ENCODE results near the gene JARID2. TPM values are rescaled to one million over a fixed set of nuclear protein-coding genes. Genes with fewer than 3 reads are reported as not detected.

The JARID2 gene
- total RNA-seq, 2 experiments from 2014 or later: 27.5 to 27.6 TPM

DNA sequence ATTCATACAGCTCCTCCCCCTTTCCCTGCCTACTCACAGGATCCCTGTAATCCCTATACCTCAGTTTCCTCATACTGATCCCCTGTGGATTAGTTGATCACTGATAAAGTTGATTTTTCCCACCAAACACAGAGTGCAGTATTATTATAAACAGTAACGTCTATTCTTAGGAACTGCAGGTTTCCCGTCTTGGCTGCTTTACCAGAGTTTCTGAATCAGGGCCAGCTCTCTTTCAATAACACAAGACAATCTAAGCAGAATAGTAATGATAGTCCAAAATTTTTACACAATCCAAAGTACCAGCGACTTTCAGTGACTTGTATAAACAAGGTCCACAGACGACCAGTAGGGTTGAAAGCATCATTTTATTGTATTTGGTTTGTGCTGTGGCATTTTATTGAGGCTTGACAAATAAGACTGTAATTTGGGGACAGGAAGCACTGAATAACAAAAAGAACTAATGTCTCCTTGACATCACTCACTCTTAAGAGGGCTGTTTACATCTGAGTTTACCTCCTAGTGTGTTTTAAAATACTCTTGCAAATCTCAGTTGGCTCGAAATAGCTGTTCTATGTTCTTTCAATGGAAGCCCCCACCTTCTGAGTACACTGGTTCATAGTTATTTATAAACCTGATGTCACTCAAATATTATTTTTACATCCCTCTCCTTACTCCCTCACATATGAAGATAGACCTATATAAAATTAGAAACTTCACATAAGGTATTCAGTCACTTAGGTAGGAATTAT lies 6.1 kb upstream of the JARID2 start:
- H3K36me3 Mint-ChIP-seq (ENCODE audit: low read depth): no peaks in the 10 kb centered on the region
- H3K27me3 Mint-ChIP-seq: no peaks in the 10 kb centered on the region
- POLR2A ChIA-PET: no interaction called here
- H3K9me3 Mint-ChIP-seq: no peaks in the 10 kb centered on the region
- CTCF ChIA-PET: interaction anchor here (0.8 kb wide), 1 partner anchor 1028 kb away, joined by 4 read pairs; no protein-coding TSS in a partner anchor
- no peak overlapping the region for H3K27ac Mint-ChIP-seq
- H3K4me1 Mint-ChIP-seq: peaks cover 7% of the 10 kb centered on the region
- no peak overlapping the region for H3K4me3 Mint-ChIP-seq
- DNase-seq: no peak

DNA sequence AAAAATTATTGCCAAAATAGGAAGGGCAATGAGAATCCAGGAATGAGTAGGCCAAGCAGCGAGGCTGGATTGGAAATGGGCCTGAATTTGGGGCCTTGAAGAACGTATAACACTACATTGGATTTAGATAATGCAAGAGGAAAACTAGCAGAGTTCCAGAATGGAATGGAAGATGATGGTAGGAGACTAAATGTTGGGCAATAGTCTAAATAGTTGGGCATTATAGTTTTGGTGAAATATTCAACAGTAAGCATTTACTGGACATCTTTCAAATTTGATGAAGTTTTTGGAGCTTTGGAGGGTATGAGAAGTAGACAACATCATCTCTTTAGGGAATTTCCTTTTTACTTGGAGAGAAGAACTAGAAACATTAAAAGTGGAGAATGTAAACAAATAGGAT lies 3.4 kb upstream of the JARID2 start:
- peaks cover 11% of the 10 kb centered on the region for H3K4me1 Mint-ChIP-seq
- no peaks in the 10 kb centered on the region for H3K9me3 Mint-ChIP-seq
- POLR2A ChIA-PET: no interaction called here
- peaks cover 2% of the 10 kb centered on the region for H3K36me3 Mint-ChIP-seq (ENCODE audit: low read depth)
- no peaks in the 10 kb centered on the region for H3K27me3 Mint-ChIP-seq
- H3K27ac Mint-ChIP-seq: no peak overlapping the region
- DNase-seq: no peak
- CTCF ChIA-PET: interaction anchor here (0.6 kb wide), 1 partner anchor 1033 kb away, joined by 4 read pairs; no protein-coding TSS in a partner anchor
- no peak overlapping the region for H3K4me3 Mint-ChIP-seq

DNA sequence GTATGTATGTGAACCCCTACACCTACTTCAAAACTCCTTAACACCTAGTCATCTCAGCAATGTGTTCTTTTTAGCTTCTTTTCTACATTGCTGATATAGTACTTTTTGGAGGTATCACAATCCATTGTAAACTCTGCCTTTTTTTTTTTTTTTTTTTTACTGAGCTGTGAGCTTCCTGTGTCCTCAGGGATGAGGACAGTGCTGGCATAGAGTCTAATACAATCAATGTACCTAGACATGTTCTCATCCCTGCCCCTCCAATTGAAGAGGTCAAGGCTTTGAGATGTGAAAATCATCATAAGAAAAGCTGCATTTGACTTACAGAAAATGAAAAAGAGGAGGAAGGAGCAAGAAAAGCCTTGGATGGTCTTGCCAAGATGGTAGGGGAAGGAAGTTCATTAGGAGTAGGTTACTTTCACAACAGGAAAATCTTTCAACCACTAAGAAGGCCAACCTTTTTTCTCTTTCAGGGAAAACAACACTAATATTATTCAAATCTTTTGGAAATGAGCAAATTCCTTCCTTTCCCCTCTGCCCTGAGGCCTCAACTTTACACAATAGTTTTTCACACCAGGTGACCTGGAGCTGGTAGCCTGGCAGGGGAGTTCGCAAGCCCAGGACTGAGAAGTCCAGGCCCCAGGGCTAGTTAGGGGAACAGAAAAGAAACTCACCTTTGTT lies 2.8 kb upstream of the JARID2 start:
- DNase-seq: no peak
- H3K27me3 Mint-ChIP-seq: no peaks in the 10 kb centered on the region
- H3K36me3 Mint-ChIP-seq (ENCODE audit: low read depth): peaks cover 2% of the 10 kb centered on the region
- no peak overlapping the region for H3K27ac Mint-ChIP-seq
- H3K4me1 Mint-ChIP-seq: peaks cover 11% of the 10 kb centered on the region
- no peak overlapping the region for H3K4me3 Mint-ChIP-seq
- ChIA-PET POLR2A (interaction anchor here (0.6 kb wide), 1 partner anchor 511 kb away, joined by 3 read pairs; no protein-coding TSS in a partner anchor), CTCF (interaction anchor here (0.6 to 1.2 kb wide), 2 partner anchors 11 to 1033 kb away, joined by 3 to 4 read pairs; no protein-coding TSS in a partner anchor)
- H3K9me3 Mint-ChIP-seq: no peaks in the 10 kb centered on the region

DNA sequence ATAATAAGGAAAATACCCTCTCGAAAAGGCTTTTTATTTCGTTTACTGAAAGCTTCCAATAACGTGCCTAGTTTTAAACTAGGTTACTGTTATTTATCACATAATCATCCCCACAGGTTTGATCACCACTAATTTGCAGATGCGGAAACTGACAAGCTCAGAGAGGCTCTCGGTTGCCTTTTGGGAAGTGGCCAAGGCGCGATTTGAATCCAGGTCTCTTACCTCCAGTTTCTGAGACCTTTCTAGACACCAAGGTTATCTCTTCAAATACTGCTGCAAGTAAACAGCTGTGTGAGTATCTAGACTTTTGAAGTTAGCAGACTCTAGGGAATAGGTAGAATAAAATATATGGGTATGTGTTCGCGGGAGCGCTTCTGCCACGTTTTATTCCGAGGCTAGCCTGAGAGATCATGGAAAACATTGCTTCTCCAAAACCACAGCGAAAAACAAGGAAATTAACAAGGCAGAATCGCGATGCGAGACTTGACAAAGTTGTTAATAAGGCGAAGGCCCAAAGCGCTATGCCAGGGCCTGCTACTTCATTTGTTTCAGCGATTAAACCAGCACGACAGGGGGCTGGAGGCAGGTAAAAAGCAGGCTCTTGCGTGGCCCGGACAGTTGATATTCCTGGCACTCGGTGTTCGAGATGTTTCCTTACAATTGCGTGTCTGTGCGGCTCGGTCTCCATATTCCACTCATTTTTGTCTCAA lies 1.8 kb upstream of the JARID2 start:
- Mint-ChIP-seq H3K4me3 (peak overlapping the region; percentile 79), H3K36me3 (ENCODE audit: low read depth) (peaks cover 2% of the 10 kb centered on the region), H3K27ac (peak overlapping the region; percentile 69), H3K4me1 (peaks cover 11% of the 10 kb centered on the region), H3K27me3 (no peaks in the 10 kb centered on the region), H3K9me3 (no peaks in the 10 kb centered on the region)
- no peak for DNase-seq
- ChIA-PET CTCF (interaction anchor here (1.2 kb wide), 1 partner anchor 12 kb away, joined by 3 read pairs; no protein-coding TSS in a partner anchor), POLR2A (no interaction called here)

DNA sequence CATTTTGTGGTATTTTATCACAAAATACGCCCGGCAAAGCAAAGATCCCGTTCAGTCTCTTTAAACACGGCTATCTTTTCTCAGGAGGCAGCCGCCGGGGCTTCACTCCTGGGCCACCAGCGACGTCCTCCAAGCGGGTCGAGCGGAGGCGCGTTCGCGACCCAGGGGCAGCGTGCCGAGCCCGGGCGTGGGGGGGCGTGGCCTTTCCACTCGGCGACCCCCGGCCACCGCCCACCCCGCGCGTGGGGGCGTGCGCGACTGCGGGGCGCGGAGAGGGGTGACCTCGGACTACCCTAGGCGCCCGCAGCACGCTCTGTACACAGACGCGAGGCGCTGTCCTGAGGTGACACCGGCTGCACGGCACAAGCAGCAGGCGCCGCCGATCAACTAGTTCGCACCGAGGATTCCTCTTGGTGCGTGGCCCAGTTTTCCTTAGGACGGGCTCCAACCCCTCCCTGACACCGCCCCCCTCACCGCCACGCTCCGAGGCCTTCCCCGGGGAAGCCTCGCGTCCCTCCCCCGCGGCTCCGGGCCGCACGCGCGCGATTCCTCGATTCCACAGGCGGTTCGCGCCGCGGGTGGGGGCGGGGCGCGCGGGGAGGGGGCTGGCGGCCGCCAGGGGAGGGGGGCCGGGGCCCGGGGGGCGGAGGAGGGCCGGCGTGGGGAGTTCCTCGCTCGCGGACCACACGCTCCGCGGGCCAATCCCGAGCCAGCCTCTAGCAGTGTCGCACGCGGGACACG lies 1.1 kb upstream of the JARID2 start:
- Mint-ChIP-seq H3K4me1 (peaks cover 17% of the 10 kb centered on the region), H3K9me3 (no peaks in the 10 kb centered on the region), H3K36me3 (ENCODE audit: low read depth) (peaks cover 2% of the 10 kb centered on the region), H3K27me3 (no peaks in the 10 kb centered on the region), H3K4me3 (peak overlapping the region; percentile 99), H3K27ac (peak overlapping the region; percentile 97)
- DNase-seq: peak; percentile 64
- CTCF ChIA-PET: interaction anchor here (0.8 to 0.9 kb wide), 2 partner anchors 78 to 194 kb away, joined by 3 to 5 read pairs; no protein-coding TSS in a partner anchor
- POLR2A ChIA-PET: no interaction called here

DNA sequence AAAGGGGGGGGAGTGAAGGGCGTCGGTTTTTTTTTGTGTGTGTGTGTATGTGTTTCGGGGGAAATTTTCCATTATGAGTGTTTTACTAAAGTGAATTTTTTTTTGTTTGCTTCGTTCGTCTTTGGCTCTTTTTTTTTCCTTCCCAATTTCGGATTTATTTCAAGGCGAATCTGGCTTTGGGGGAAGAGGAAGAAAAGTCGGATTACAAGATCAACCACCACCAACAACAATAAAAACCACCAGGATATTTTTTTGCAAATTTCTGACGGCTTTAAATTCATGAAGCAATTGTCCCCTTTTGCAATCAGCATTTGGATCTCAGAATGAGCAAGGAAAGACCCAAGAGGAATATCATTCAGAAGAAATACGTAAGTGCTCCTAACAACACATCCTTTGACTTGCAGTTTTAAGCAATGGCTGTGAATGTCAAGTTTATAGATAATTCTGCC lies 372 bp downstream of the JARID2 start:
- peaks cover 32% of the 10 kb centered on the region for H3K4me1 Mint-ChIP-seq
- ChIA-PET CTCF (no interaction called here), POLR2A (no interaction called here)
- no peaks in the 10 kb centered on the region for H3K27me3 Mint-ChIP-seq
- H3K27ac Mint-ChIP-seq: peak overlapping the region; percentile 97
- peak overlapping the region; percentile 99 for H3K4me3 Mint-ChIP-seq
- H3K9me3 Mint-ChIP-seq: no peaks in the 10 kb centered on the region
- peaks cover 9% of the 10 kb centered on the region for H3K36me3 Mint-ChIP-seq (ENCODE audit: low read depth)
- no peak for DNase-seq

DNA sequence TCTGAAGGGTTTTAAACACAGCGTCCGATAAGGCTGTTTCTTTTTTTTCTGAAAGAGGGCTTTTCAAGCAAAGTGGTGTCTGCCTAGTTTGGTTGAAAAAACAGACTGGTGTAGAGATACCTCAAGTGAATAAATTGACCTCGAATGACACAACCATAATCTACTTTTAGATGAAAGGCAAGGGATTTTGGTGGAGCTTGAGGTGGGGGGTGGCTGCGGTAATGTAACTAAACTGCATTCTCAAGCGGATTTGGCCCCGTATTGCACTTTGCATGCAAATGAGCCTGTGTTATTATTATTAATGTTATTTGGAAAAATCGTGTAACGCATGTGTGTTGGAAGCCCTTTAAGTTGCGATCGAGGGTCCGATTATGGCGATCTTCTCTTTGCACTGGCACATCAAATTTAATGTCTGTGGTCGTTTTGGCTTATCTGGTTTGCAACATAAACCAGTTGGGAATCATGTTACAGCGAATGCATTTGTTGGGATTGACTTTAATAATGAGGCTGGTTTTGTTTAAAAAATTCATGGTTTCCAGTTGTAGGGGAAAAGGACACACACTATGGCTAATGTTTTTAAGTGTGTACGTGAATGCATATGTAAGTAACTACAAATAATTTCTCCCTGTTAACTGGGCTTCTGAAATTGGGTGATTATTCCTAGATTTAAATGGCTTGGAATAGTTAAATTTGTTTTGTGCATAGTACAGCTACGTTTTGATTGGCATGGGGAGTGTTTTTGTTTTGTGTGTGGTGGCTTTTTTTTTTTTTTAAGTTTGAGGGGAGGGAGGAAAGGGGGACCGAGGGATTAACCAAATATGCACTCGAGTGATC lies 1.0 kb downstream of the JARID2 start:
- POLR2A ChIA-PET: no interaction called here
- CTCF ChIA-PET: interaction anchor here (0.6 to 0.7 kb wide), 3 partner anchors 306 to 830 kb away, joined by 3 to 5 read pairs (median 3); no protein-coding TSS in a partner anchor
- no peaks in the 10 kb centered on the region for H3K9me3 Mint-ChIP-seq
- H3K27ac Mint-ChIP-seq: peak overlapping the region; percentile 97
- peak overlapping the region; percentile 99 for H3K4me3 Mint-ChIP-seq
- H3K36me3 Mint-ChIP-seq (ENCODE audit: low read depth): peaks cover 11% of the 10 kb centered on the region
- no peaks in the 10 kb centered on the region for H3K27me3 Mint-ChIP-seq
- peaks cover 38% of the 10 kb centered on the region for H3K4me1 Mint-ChIP-seq
- peak; percentile 46 for DNase-seq

DNA sequence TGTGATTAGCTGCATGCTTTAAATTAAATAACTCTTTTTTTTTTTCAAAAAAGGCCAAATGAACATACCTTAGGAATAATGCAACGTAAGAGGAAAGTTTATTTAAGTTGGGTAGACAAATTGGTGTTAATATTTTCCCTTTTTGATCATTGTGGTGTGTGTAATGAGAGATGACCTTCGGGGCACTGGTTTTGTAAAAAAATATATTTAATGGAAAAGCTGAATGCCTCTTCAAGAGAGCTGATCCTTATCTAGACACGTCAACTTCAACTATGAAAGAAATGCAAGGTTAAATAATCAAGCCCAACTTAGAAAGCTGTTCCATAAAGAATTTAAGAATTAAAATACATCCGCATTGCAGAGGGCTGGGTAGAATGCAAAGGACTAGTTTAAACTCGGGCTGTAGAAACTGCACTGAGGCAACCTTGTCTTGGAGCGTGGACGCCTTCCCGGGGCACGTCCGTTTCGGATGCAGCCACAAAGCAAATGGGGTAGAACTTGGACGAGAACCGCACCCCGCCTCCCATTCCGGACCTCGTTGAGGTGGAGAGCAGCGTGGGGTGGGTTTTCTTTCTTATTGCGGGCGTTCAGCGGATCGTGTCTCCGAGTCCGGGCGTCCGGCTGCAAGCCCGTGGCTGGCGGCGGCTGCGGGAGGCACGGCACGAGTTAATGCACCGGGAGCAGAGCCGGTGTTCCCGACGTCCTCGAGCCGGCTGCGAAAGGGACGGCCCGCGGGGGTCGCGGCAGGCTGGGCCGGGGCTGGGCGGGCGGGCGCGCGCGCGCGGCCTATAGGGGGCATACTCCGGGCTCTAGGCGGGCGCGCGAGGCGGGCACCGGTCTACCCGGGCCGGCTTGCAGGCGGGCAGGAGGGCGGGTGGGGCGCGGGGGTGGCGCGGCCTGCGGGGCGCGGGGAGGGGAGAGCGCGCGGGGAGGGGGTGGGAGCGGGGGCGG lies 1.9 kb downstream of the JARID2 start:
- H3K36me3 Mint-ChIP-seq (ENCODE audit: low read depth): peaks cover 13% of the 10 kb centered on the region
- H3K4me1 Mint-ChIP-seq: peaks cover 47% of the 10 kb centered on the region
- DNase-seq: peak; percentile 55
- H3K27me3 Mint-ChIP-seq: no peaks in the 10 kb centered on the region
- ChIA-PET POLR2A (no interaction called here), CTCF (interaction anchor here (0.6 to 0.7 kb wide), 4 partner anchors 123 to 831 kb away, joined by 3 to 5 read pairs (median 3); no protein-coding TSS in a partner anchor)
- H3K4me3 Mint-ChIP-seq: peak overlapping the region; percentile 99
- peak overlapping the region; percentile 97 for H3K27ac Mint-ChIP-seq
- no peaks in the 10 kb centered on the region for H3K9me3 Mint-ChIP-seq

DNA sequence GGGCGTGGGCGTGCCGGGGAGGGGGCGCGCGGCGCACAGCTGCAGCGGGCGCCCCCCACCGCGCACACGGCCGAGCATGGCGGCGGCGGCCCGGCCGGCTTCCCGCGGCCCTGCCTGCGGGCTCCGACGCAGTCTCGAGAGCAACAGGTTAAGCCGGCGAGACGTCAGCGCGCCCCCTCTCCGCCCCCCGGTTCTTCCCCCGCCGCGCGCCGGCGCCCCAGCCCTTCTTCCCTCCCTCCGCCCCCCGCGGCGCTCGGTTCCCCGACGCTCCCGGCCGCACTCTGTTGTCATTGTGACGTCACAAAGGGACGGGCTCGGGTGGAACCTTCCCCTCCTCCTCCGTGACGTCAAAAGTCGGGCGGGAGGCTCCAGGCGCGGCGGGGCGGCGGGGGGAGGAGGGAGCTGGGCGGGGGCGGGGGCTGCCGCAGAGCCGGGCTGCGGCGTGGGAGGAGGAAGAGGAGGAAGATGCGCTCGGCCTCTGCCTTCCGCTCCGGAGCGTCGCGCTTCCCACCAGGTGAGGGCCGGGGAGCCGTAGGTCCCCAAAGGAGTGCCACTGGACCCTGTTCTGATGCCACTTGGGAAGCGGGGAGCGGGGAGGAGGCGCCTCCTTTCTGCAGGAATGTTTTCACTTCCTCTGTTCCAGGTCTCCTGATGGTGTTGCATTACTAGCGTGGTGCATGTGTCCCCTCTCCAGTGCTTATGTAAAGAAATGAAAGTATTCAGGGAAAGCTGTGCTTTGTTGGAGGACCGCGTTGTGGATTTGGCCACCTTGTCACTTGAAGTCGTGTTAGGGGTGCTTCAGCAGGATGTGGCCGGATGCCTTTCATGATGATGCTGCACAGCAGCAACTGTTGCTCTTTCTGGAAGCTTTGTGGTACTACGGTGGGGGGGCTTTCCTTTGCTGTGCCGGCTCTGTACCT lies 2.8 kb downstream of the JARID2 start:
- peak; percentile 98 for DNase-seq

More for the DNA sequence above, 2.8 kb downstream of the JARID2 start:
- Mint-ChIP-seq H3K9me3 (no peaks in the 10 kb centered on the region), H3K27ac (peak overlapping the region; percentile 100), H3K27me3 (no peaks in the 10 kb centered on the region), H3K4me3 (peak overlapping the region; percentile 99), H3K4me1 (peaks cover 56% of the 10 kb centered on the region), H3K36me3 (ENCODE audit: low read depth) (peaks cover 19% of the 10 kb centered on the region)
- ChIA-PET POLR2A (interaction anchor here (0.6 kb wide), 1 partner anchor 460 kb away, joined by 3 read pairs; no protein-coding TSS in a partner anchor), CTCF (interaction anchor here (0.6 to 2.0 kb wide), 4 partner anchors 17 to 363 kb away, joined by 3 to 10 read pairs (median 3); no protein-coding TSS in a partner anchor)

Data from activated CD4-positive, alpha-beta T cell treated with anti-CD3 and anti-CD28 coated beads, Interleukin-2, amount 10 ng/mL, durations not matched to agents 7 days and 5 days (primary cell).